HG03457 (cell line): ENCODE results near the gene ZFAND5.

Experiments
- ATAC-seq: cut with Tn5 transposase; IDR thresholded peaks from one replicate; pipeline ENCODE4 v1.9.1; 2021; ENCODE audit warnings: moderate number of reproducible peaks; ENCODE audit not compliant: unreplicated experiment

Gene ZFAND5, protein sequence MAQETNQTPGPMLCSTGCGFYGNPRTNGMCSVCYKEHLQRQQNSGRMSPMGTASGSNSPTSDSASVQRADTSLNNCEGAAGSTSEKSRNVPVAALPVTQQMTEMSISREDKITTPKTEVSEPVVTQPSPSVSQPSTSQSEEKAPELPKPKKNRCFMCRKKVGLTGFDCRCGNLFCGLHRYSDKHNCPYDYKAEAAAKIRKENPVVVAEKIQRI

DNA sequence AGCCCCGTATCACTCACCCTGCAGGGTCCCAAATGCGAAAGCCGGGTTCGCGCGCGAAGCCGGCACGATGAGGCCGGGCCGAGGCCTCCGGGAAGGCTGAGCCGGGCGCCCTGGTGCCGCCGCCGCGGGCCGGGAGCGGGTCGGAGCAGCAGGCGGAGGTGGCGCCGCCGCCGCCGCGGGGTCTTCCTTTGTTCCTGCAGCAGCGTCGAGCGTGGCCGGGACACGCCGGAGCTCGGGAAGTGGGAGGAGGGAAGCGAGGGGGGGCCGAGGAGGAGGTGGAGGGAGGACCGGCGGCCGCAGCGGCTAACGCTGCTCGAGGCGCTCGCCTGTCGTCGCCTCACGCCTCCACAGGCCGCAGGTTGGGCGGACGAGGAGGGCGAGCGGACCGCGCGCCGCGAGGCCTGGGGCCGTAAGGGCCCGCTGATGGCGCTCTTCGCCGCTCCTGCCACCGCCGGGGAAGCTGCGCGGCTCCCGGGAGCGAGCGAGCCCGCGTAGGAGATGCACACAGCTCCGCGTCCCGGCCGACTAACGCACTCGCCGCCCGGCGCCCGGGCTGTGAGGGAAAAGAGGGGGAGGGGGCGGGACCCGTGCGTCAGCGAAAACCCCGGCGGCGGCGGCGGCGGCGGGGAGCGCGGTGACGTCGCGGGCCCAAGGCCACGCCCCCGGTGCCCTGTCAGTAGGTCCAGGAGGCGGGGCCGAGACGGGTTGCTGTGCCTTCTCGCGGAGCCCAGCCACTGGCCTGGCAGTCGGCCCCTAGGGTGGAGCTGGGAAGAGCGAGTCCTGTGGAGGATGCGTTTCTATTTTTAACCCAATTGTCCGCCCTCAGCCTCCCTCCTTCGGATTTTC, at the start of gene ZFAND5:
ZFAND5 (minus strand) TSS at position 530 of the 846 bp plus-strand sequence. CDS start 4,430 bp downstream, outside the sequence.
- peak; percentile 70 for ATAC-seq

GRCh38 chr9:72412483-72413040, 47.6 kb upstream of the ZFAND5 start:
- no peak for ATAC-seq

DNA sequence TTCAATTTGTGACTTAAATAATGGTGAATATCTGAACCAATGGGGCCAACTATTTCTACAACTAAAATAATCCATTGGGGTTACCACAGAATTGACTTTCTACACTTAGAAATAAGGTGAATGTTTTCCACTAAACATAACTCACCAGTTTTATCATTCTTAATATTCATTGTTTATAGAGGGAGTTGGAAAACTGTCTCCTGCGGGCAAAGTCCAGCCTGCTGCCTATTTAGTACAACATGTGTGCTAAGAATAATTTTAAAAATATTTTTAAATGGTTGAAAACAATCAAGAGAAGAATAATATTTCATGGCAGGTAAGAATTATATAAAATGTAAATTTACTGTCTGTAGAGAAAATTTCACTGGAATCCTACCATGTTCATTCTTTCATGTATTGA, 45.2 kb upstream of the ZFAND5 start:
- no peak for ATAC-seq

GRCh38 chr9:72407114-72407513, 42.1 kb upstream of the ZFAND5 start:
- ATAC-seq, result no peak

GRCh38 chr9:72402744-72403143, 37.7 kb upstream of the ZFAND5 start:
- no peak for ATAC-seq

DNA sequence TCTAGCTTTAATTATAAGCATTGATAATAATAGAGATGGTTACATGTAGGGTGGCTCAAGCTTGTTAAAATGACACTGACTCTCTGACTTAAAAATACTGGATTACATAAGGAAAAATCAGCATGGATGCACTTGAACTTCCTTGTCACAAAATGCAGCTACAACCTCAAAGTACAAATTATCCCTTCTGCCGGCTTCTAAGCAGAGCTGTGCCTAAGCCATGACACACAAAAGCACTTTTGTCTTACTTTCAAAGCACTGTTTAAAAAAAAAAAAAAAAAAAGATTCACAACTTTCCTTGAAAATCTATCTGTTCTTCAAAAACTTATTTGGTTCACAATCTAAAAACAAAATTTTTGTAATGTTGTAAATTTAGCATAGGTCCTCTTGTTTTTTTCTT, 36.4 kb upstream of the ZFAND5 start:
- no peak for ATAC-seq

DNA sequence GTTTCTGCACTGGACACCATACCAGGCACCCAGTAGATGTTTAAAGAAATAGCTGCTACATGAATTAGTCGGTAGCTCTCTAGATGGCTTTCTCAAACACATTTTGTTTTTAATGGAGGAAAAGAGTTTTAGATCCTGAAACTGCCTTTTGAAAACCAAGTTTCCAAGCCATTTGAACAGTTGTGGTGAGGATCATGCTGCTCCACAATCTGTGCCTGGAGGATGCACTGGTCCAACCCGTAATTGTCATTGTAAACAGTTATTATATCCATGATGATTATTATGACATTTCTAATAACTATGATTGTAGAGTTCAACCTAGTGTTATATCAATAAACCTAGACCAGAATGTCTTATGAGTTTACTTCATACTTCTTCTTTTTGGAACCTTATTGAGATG, 35.9 kb upstream of the ZFAND5 start:
- ATAC-seq, result no peak

- ATAC-seq, result no peak
Measured at GRCh38 chr9:72399391-72399790, 34.4 kb upstream of the ZFAND5 start.

- no peak for ATAC-seq
Measured at GRCh38 chr9:72396247-72397091, 31.5 kb upstream of the ZFAND5 start.

GRCh38 chr9:72394066-72394465, 29.1 kb upstream of the ZFAND5 start:
- ATAC-seq, result no peak

- ATAC-seq, result no peak
Measured at GRCh38 chr9:72390907-72391306, 25.9 kb upstream of the ZFAND5 start.

- ATAC-seq, result no peak
Measured at GRCh38 chr9:72386186-72386585, 21.2 kb upstream of the ZFAND5 start.

DNA sequence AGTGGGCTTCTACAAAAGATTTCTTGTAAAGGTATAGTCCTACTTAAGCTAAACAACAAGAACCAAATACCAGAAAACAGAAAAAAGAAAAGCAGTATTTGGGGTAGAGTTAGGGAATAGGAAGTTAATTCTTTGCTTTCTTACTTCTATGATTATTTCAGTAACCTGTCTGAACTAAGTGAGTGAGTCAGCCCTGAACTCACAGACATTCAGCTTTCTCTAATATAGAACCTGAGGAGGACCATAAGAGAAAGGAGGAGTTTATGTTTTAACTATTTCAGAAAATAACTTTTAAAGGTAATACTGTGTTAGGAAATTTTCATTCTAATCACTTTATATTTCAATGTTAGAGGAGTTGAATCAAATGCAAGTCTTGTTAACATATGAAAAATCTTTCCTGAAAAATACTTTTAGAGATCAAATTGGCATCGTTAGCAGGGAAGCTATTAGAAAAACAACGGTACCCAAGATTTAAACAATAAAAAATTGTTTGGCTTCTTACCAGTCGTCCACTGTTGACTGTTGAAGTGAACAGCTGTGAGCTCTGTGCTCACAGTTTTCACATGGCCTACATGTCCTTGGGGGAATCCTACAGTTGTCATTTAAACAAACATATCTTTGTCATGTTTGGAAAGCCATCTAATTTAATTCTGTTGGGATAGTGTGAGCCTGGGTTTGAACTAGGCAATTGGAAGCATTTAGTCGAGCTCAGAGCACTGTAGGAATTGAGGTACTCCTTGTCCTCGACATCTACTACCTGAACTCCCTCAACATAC, 19.9 kb upstream of the ZFAND5 start:
- ATAC-seq, result no peak

DNA sequence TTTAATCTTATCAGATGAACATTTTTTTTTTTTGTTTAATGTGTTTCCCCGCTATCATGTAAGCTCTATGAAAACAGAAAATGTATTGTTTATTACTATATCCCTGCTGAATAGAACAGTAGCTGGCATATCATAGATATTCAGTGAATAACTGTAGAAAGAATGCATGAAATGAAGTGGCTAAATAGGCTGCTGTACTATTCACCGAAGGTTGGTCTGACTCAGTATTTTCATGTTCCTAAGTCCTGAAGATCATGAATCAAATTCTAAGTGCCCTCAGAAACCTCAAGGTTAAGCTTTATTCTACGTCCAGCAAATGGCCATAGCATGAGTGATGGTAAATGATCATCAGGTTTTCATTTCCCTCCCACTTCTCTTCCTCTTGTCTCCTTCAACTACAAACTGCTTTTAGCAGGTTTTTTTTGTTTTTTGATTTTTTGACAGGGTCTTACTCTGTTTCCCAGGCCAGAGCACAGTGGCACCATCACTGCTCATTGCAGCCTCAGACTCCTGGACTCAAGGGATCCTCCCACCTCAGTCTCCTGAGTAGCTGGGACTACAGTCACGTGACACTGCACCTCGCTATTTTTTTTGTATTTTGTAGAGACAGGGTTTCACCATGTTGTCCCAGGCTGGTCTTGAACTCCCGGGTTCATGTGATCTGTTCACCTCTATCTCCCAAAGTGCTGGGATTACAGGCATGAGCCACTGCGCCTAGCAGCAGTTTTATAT, 19.1 kb upstream of the ZFAND5 start:
- ATAC-seq, result no peak

DNA sequence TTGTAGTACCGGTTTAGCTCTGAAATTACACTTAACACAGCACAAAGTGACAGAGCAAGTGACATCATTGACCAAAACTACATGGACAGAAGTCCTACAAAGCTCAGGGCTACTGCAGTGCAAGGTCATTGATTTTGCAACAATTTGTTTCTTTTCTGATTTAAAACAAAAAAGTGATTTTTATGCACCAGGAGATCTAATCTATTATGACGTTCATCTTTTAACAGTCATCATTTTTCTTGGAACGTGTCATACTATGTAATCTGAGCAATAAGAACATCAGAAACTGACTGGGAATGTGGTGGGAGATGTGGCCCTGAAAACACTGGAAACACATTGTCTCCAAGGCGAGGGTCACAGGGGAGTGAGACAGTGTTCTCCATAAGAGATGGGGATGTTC, 17.4 kb upstream of the ZFAND5 start:
- no peak for ATAC-seq

- ATAC-seq, result no peak
Measured at GRCh38 chr9:72377041-72377440, 12.0 kb upstream of the ZFAND5 start.

DNA sequence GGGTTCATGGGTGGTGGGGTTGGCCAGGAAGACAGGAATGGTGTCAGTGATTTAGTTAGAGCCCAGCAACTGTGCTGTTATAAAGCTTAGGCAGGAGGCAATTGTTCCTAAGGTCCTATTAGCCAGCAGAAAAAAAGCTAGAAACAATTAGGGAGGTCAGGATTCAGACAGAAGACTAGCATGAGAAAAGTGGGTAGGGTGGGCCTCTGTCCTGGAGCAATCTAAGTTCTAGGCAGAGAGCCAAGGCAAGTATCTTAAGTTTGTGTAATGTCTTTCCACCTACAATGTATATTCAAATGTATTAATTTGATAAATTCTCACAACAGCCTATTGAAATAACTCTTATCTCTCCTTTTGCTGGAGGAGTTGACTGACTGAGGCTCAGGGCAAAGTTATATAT, 6.1 kb upstream of the ZFAND5 start:
- no peak for ATAC-seq

- ATAC-seq, result peak; percentile 33
Measured at GRCh38 chr9:72365525-72366256, 683 bp upstream of the ZFAND5 start.
